PC-9 (cell line): ENCODE data around the gene PITHD1. TPM values are rescaled to one million over a fixed set of nuclear protein-coding genes. Genes with fewer than 3 reads are reported as not detected.
A peak's percentile ranks its signal among the peaks of the same experiment; 100 is the strongest.
"Not testable (repeated sequence)": the region's sequence is repeated elsewhere in the genome, so short reads cannot be mapped to it uniquely, and the experiment has no call there.

Experiments
- BruUV-seq: library from RNA; stranded (reverse); fragments of 400-500 nt; replicated peaks from 2 replicates; lab custom pipeline; 2021; lab: Mats Ljungman, UMichigan
- CTCF ChIA-PET: fragments of 300-600 bp; sonication (Branson Sonifier 250); formaldehyde crosslinking; loops from one replicate; lab custom pipeline; 2022; ENCODE audit warnings: antibody characterized with exemption; lab: Charles Lee
- POLR2A ChIA-PET: fragments of 300-600 bp; sonication (Branson Sonifier 250); formaldehyde crosslinking; loops from one replicate; lab custom pipeline; 2022; ENCODE audit warnings: antibody characterized with exemption; ENCODE audit not compliant: unreplicated experiment; lab: Charles Lee
- DNase-seq, 2 experiments: peaks; one replicate each; pipeline versions ENCODE4 v3.0.0 to v3.0.0-alpha.2; 2015 to 2022; ENCODE audit warnings: mixed read lengths in 1 of 2
- H2AFZ ChIP-seq: fragments of 200-600 bp; sonication (generic); 2 replicates; pipeline ENCODE4 v1.8.1; 2017; ENCODE audit warnings: antibody characterized with exemption
- H3F3A ChIP-seq: fragments of 200-600 bp; sonication (generic); 2 replicates; pipeline ENCODE4 v1.8.1; 2017; ENCODE audit warnings: antibody characterized with exemption, mild to moderate bottlenecking, low read depth; ENCODE audit not compliant: insufficient read depth
- H3K27ac ChIP-seq: fragments of 200-600 bp; sonication (generic); 2 replicates; pipeline ENCODE4 v1.6.1; 2016; ENCODE audit warnings: mixed run types
- H3K27me3 ChIP-seq: fragments of 200-600 bp; sonication (generic); 2 replicates; pipeline ENCODE4 v1.6.1; 2016; ENCODE audit warnings: low read depth, mixed run types; ENCODE audit not compliant: insufficient read depth
- H3K36me3 ChIP-seq: fragments of 200-600 bp; sonication (generic); 2 replicates; pipeline ENCODE4 v1.6.1; 2016; ENCODE audit warnings: low read depth, mixed run types
- H3K4me1 ChIP-seq: fragments of 200-600 bp; sonication (generic); replicated peaks from 2 replicates; pipeline ENCODE4 v1.6.1; 2016; ENCODE audit warnings: mixed run types; ENCODE audit not compliant: insufficient read depth
- H3K4me2 ChIP-seq: fragments of 200-600 bp; sonication (generic); 2 replicates; pipeline ENCODE4 v1.6.1; 2017; ENCODE audit warnings: mixed run types
- H3K4me3 ChIP-seq: fragments of 200-600 bp; sonication (generic); 2 replicates; pipeline ENCODE4 v1.6.1; 2016; ENCODE audit warnings: mixed run types
- H3K79me2 ChIP-seq: fragments of 200-600 bp; sonication (generic); 2 replicates; pipeline ENCODE4 v1.6.1; 2017; ENCODE audit warnings: low read depth, mixed run types
- H3K9me2 ChIP-seq: fragments of 200-600 bp; sonication (generic); 2 replicates; pipeline ENCODE4 v1.8.1; 2017; ENCODE audit warnings: mild to moderate bottlenecking; ENCODE audit not compliant: insufficient read depth
- H3K9me3 ChIP-seq: fragments of 200-600 bp; sonication (generic); 2 replicates; pipeline ENCODE4 v1.8.1; 2016; ENCODE audit warnings: low read depth; ENCODE audit not compliant: insufficient read depth
- H4K20me1 ChIP-seq: fragments of 200-600 bp; sonication (generic); 2 replicates; pipeline ENCODE4 v1.8.1; 2017; ENCODE audit not compliant: insufficient read depth
- EZH2 ChIP-seq: fragments of 200-600 bp; sonication (generic); IDR thresholded peaks from 2 replicates; pipeline ENCODE4 v1.8.0; 2017; ENCODE audit warnings: antibody characterized with exemption, low read depth
- intact Hi-C: fragments of 100-400 bp; cut with micrococcal nuclease; formaldehyde crosslinking; loops from one replicate; pipeline ENCODE4 v1.10.0; 2022; ENCODE audit not compliant: unreplicated experiment
- total RNA-seq: library from RNA; stranded (reverse); gene quantifications from 2 replicates; pipeline ENCODE4 v1.2.3, GENCODE V29; 2021
- TF ChIP-seq, protein P1 (sequence below): fragments of 200-600 bp; sonication (generic); conservative IDR thresholded peaks from 2 replicates; pipeline ENCODE4 v1.6.1; 2017; ENCODE audit warnings: mixed run types, antibody characterized with exemption, mild to moderate bottlenecking, moderate library complexity

PITHD1 gene
- total RNA-seq, 1 experiment from 2014 or later: 38.5 TPM

GRCh38 chr1:23779826-23780371 lies 1.7 kb downstream of the PITHD1 start:
- no peak for TF ChIP-seq EZH2
- TF ChIP-seq, protein P1, sequence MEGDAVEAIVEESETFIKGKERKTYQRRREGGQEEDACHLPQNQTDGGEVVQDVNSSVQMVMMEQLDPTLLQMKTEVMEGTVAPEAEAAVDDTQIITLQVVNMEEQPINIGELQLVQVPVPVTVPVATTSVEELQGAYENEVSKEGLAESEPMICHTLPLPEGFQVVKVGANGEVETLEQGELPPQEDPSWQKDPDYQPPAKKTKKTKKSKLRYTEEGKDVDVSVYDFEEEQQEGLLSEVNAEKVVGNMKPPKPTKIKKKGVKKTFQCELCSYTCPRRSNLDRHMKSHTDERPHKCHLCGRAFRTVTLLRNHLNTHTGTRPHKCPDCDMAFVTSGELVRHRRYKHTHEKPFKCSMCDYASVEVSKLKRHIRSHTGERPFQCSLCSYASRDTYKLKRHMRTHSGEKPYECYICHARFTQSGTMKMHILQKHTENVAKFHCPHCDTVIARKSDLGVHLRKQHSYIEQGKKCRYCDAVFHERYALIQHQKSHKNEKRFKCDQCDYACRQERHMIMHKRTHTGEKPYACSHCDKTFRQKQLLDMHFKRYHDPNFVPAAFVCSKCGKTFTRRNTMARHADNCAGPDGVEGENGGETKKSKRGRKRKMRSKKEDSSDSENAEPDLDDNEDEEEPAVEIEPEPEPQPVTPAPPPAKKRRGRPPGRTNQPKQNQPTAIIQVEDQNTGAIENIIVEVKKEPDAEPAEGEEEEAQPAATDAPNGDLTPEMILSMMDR: no peak
- Histone ChIP-seq H3K4me1 (peaks cover 29% of the 10 kb centered on the region), H2AFZ (no peak overlapping the region), H3K36me3 (no peaks in the 10 kb centered on the region; the same call in 1 of the 2 replicates), H3K27me3 (no peaks in the 10 kb centered on the region), H3K79me2 (peaks cover 58% of the 10 kb centered on the region), H3K9me3 (no peaks in the 10 kb centered on the region), H3K27ac (peak overlapping the region; percentile 81), H3K4me3 (peak overlapping the region; percentile 90; the same call in 1 of the 2 replicates), H3K4me2 (peak overlapping the region; percentile 79), H3F3A (peaks cover 25% of the 10 kb centered on the region), H3K9me2 (no peaks in the 10 kb centered on the region), H4K20me1 (no peaks in the 10 kb centered on the region; the same call in 1 of the 2 replicates)
- no TSS peak for BruUV-seq
- POLR2A ChIA-PET: interaction anchor here (0.5 to 0.8 kb wide), 5 partner anchors 12 to 1637 kb away, joined by 3 to 8 read pairs (median 4); partner anchors contain the start of gene WNT4
- CTCF ChIA-PET: interaction anchor here (0.5 to 0.6 kb wide), 4 partner anchors 12 to 394 kb away, joined by 3 to 11 read pairs (median 6); no protein-coding TSS in a partner anchor
- DNase-seq: peak in 1 of 2 experiments; percentile 71
- intact Hi-C loops: loop anchor here (2.0 to 5.0 kb wide), 2 partner anchors 21 to 177 kb away; partner anchors contain the start of genes GALE and PNRC2

DNA sequence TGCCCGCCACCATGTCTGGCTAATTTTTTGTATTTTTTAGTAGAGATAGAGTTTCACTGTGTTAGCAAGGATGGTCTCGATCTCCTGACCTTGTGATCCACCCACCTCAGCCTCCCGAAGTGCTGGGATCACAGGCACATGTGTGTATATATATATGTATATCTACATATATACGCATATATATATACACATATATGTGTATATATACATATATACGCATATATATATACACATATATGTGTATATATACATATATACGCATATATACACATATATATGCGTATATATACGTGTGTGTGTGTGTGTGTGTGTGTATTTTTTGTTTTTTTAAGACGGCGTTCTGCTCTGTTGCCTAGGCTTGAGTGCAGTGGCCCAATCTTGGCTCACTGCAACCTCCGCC lies 4.9 kb downstream of the PITHD1 start:
- H3K4me2 ChIP-seq: not testable (repeated sequence)
- peaks cover 39% of the 10 kb centered on the region for H3K79me2 ChIP-seq

DNA sequence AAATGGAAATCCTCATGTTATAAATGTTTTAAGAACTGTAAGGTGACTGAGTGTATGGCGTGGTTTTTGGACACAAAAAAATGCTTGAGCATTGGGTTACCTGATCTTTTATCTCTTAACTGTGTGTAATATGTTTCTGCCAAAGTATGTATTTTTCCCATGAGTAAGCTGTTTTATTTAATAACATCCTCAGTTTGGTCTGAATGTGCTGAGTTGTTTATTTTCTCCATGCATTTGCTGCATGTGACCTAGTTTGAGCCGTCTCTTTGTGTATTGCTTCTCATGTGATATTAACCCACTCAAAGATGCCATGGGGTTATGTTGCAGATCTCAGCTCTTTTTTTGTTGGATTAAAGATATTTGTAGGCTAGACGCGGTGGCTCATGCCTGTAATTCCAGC lies 6.6 kb downstream of the PITHD1 start:
- Histone ChIP-seq H3K79me2 (peaks cover 26% of the 10 kb centered on the region), H3K27ac (no peak overlapping the region), H3K27me3 (no peaks in the 10 kb centered on the region), H3K4me1 (peaks cover 16% of the 10 kb centered on the region), H3K36me3 (peaks cover 3% of the 10 kb centered on the region; the same call in 1 of the 2 replicates), H3K4me3 (no peak overlapping the region), H3K9me3 (no peaks in the 10 kb centered on the region), H4K20me1 (no peaks in the 10 kb centered on the region), H3K9me2 (no peaks in the 10 kb centered on the region), H3F3A (peaks cover 25% of the 10 kb centered on the region), H2AFZ (no peak overlapping the region), H3K4me2 (no peak overlapping the region)
- BruUV-seq: no TSS peak
- intact Hi-C loops: no loop called here
- ChIA-PET POLR2A (no interaction called here), CTCF (interaction anchor here (0.6 kb wide), 1 partner anchor 260 kb away, joined by 4 read pairs; no protein-coding TSS in a partner anchor)
- no peak for DNase-seq
- TF ChIP-seq EZH2: no peak
- TF ChIP-seq, protein P1: no peak

More for the DNA sequence above, 4.9 kb downstream of the PITHD1 start:
- H3K9me3 ChIP-seq, CTCF ChIA-PET, intact Hi-C loops, H3K27ac ChIP-seq, H3K36me3 ChIP-seq, H2AFZ ChIP-seq, H3K27me3 ChIP-seq, H3K9me2 ChIP-seq, DNase-seq, BruUV-seq, POLR2A ChIA-PET, H3K4me3 ChIP-seq, H4K20me1 ChIP-seq: not testable (repeated sequence)
- H3K4me1 ChIP-seq: peaks cover 17% of the 10 kb centered on the region
- H3F3A ChIP-seq: peaks cover 19% of the 10 kb centered on the region
